ENCODE results near the gene AGPAT4.
"Not testable (repeated sequence)": the region's sequence is repeated elsewhere in the genome, so short reads cannot be mapped to it uniquely, and the experiment has no call there.

The AGPAT4 gene

GRCh38 chr6:161273752-161274487 lies at the start of gene AGPAT4:
Gene AGPAT4, minus strand, starts transcription at chr6:161274061. Its CDS starts 41,848 bp downstream, at chr6:161232213.
- DNase-seq, result peak; percentile 52

- no peak for DNase-seq
Observed at GRCh38 chr6:161319231-161319630, 45.4 kb upstream of the AGPAT4 start.

GRCh38 chr6:161318456-161318855 lies 44.6 kb upstream of the AGPAT4 start:
- DNase-seq, result no peak

GRCh38 chr6:161316531-161316930 lies 42.7 kb upstream of the AGPAT4 start:
- no peak for DNase-seq

GRCh38 chr6:161315246-161315917 lies 41.5 kb upstream of the AGPAT4 start:
- DNase-seq, result not testable (repeated sequence)

- not testable (repeated sequence) for DNase-seq
Observed at GRCh38 chr6:161314541-161315245, 40.8 kb upstream of the AGPAT4 start.

- no peak for DNase-seq
Observed at GRCh38 chr6:161313940-161314509, 40.2 kb upstream of the AGPAT4 start.

GRCh38 chr6:161313475-161313874 lies 39.6 kb upstream of the AGPAT4 start:
- not testable (repeated sequence) for DNase-seq

GRCh38 chr6:161309774-161310173 lies 35.9 kb upstream of the AGPAT4 start:
- DNase-seq, result not testable (repeated sequence)

- no peak for DNase-seq
Observed at GRCh38 chr6:161308075-161308655, 34.3 kb upstream of the AGPAT4 start.

GRCh38 chr6:161305860-161306259 lies 32.0 kb upstream of the AGPAT4 start:
- DNase-seq, result no peak

GRCh38 chr6:161303628-161304340 lies 29.9 kb upstream of the AGPAT4 start:
- no peak for DNase-seq

GRCh38 chr6:161302949-161303348 lies 29.1 kb upstream of the AGPAT4 start:
- no peak for DNase-seq

- DNase-seq, result no peak
Observed at GRCh38 chr6:161301338-161301737, 27.5 kb upstream of the AGPAT4 start.

GRCh38 chr6:161300823-161301222 lies 27.0 kb upstream of the AGPAT4 start:
- no peak for DNase-seq

- no peak for DNase-seq
Observed at GRCh38 chr6:161299726-161300125, 25.9 kb upstream of the AGPAT4 start.

GRCh38 chr6:161295784-161296183 lies 21.9 kb upstream of the AGPAT4 start:
- DNase-seq, result no peak

GRCh38 chr6:161292650-161293281 lies 18.9 kb upstream of the AGPAT4 start:
- DNase-seq, result no peak

GRCh38 chr6:161292145-161292544 lies 18.3 kb upstream of the AGPAT4 start:
- DNase-seq, result no peak

- no peak for DNase-seq
Observed at GRCh38 chr6:161290751-161291150, 16.9 kb upstream of the AGPAT4 start.

- no peak for DNase-seq
Observed at GRCh38 chr6:161284653-161285052, 10.8 kb upstream of the AGPAT4 start.

- DNase-seq, result no peak
Observed at GRCh38 chr6:161281092-161281491, 7.2 kb upstream of the AGPAT4 start.

Measured in activated T-cell treated with anti-CD3 and anti-CD28 coated beads for 4 hours (primary cell).